Mesenchymal stem cell (in vitro differentiated cells and primary cell): ENCODE results near the gene OCIAD2.

Source experiments
- DNase-seq: peaks from one replicate; pipeline ENCODE4 v3.0.0-alpha.2; 2013
- H2AFZ ChIP-seq: one replicate; pipeline ENCODE4 v1.6.1; 2013; ENCODE audit warnings: low read depth, mild to moderate bottlenecking, control low read depth, inconsistent platforms, low read length, moderate library complexity
- H2AK5ac ChIP-seq: 2 replicates; pipeline ENCODE4 v1.6.1; 2013; ENCODE audit warnings: low read length, moderate library complexity, mild to moderate bottlenecking, inconsistent platforms; ENCODE audit not compliant: severe bottlenecking
- H2BK120ac ChIP-seq: one replicate; pipeline ENCODE4 v1.6.1; 2013; ENCODE audit warnings: low read depth, mild to moderate bottlenecking, inconsistent platforms, low read length, moderate library complexity
- H2BK12ac ChIP-seq, 2 experiments: one replicate each; pipeline ENCODE4 v1.6.1; 2013; ENCODE audit warnings: inconsistent platforms in 2 of 2, low read length in 2 of 2, mild to moderate bottlenecking in 2 of 2, moderate library complexity in 2 of 2, control low read depth in 1 of 2
- H2BK15ac ChIP-seq: one replicate; pipeline ENCODE4 v1.6.1; 2013; ENCODE audit warnings: mild to moderate bottlenecking, low read depth, inconsistent platforms; ENCODE audit not compliant: poor library complexity, severe bottlenecking
- H2BK5ac ChIP-seq: 2 replicates; pipeline ENCODE4 v1.6.1; 2013; ENCODE audit warnings: low read depth, mild to moderate bottlenecking, low read length, control low read depth, inconsistent platforms; ENCODE audit not compliant: poor library complexity, severe bottlenecking
- H3K14ac ChIP-seq, 2 experiments: one replicate each; pipeline ENCODE4 v1.6.1; 2013; ENCODE audit warnings: inconsistent platforms in 2 of 2, low read length in 2 of 2, control low read depth in 1 of 2, mild to moderate bottlenecking in 1 of 2, moderate library complexity in 1 of 2
- H3K18ac ChIP-seq, 2 experiments: one replicate each; pipeline ENCODE4 v1.6.1; 2013; ENCODE audit warnings: inconsistent platforms in 2 of 2, low read length in 2 of 2, control low read depth in 1 of 2, low read depth in 1 of 2, mild to moderate bottlenecking in 1 of 2
- H3K23ac ChIP-seq, 2 experiments: one replicate each; pipeline ENCODE4 v1.6.1; 2013; ENCODE audit warnings: inconsistent platforms in 2 of 2, low read length in 2 of 2, mild to moderate bottlenecking in 2 of 2, moderate library complexity in 2 of 2, control low read depth in 1 of 2
- H3K27ac ChIP-seq: 2 replicates; pipeline ENCODE4 v1.5.1; 2013; ENCODE audit warnings: mild to moderate bottlenecking, moderate library complexity, low read length, control low read depth, inconsistent platforms; ENCODE audit not compliant: poor library complexity, severe bottlenecking
- H3K27me3 ChIP-seq, 2 experiments: 2 replicates each; pipeline versions ENCODE4 v1.6.1 to v1.7.0; 2013; ENCODE audit warnings: low read length in 2 of 2, mild to moderate bottlenecking in 2 of 2, moderate library complexity in 2 of 2, control low read depth in 1 of 2, inconsistent platforms in 1 of 2; ENCODE audit not compliant: control insufficient read depth in 1 of 2, insufficient read depth in 1 of 2
- H3K36me3 ChIP-seq, 2 experiments: 2 replicates each; pipeline versions ENCODE4 v1.6.1 to v1.7.0; 2013; ENCODE audit warnings: low read length in 2 of 2, control low read depth in 1 of 2, inconsistent platforms in 1 of 2, low read depth in 1 of 2, mild to moderate bottlenecking in 1 of 2; ENCODE audit not compliant: insufficient read depth in 2 of 2, control insufficient read depth in 1 of 2
- H3K4ac ChIP-seq, 2 experiments: one replicate each; pipeline ENCODE4 v1.6.1; 2013; ENCODE audit warnings: inconsistent platforms in 2 of 2, low read length in 2 of 2, mild to moderate bottlenecking in 2 of 2, moderate library complexity in 2 of 2, control low read depth in 1 of 2, low read depth in 1 of 2
- H3K4me1 ChIP-seq: 2 replicates; pipeline ENCODE4 v1.6.1; 2013; ENCODE audit warnings: low read depth, low read length, control low read depth; ENCODE audit not compliant: control insufficient read depth, insufficient read depth
- H3K4me2 ChIP-seq: 2 replicates; pipeline ENCODE4 v1.6.1; 2013; ENCODE audit warnings: low read length, mild to moderate bottlenecking, inconsistent platforms; ENCODE audit not compliant: poor library complexity, severe bottlenecking
- H3K4me3 ChIP-seq, 2 experiments: 2 replicates each; pipeline versions ENCODE4 v1.5.1 to v1.7.0; 2013; ENCODE audit warnings: low read length in 2 of 2, mild to moderate bottlenecking in 2 of 2, control low read depth in 1 of 2, low read depth in 1 of 2; ENCODE audit not compliant: insufficient read depth in 1 of 2
- H3K79me1 ChIP-seq: replicated peaks from 2 replicates; pipeline ENCODE4 v1.6.1; 2013; ENCODE audit warnings: mild to moderate bottlenecking, control low read depth, low read length, inconsistent platforms; ENCODE audit not compliant: poor library complexity, severe bottlenecking
- H3K9ac ChIP-seq: 2 replicates; pipeline ENCODE4 v1.7.0; 2013; ENCODE audit warnings: mild to moderate bottlenecking, low read length, moderate library complexity
- H3K9me3 ChIP-seq: 2 replicates; pipeline ENCODE4 v1.7.0; 2013; ENCODE audit warnings: mild to moderate bottlenecking, low read length; ENCODE audit not compliant: control insufficient read depth
- H4K8ac ChIP-seq: one replicate; pipeline ENCODE4 v1.6.1; 2013; ENCODE audit warnings: inconsistent platforms, mild to moderate bottlenecking, low read length, moderate library complexity
- H4K91ac ChIP-seq: one replicate; pipeline ENCODE4 v1.6.1; 2013; ENCODE audit warnings: mild to moderate bottlenecking, low read length, inconsistent platforms
- WGBS: methylation state at CpG from one replicate; pipeline ENCODE4 v1.1.7; 2013; ENCODE audit warnings: mixed read lengths; 5-methylcytosine and 5-hydroxymethylcytosine counted together

The OCIAD2 gene

GRCh38 chr4:48947731-48948130 lies 41.2 kb upstream of the OCIAD2 start:
- 86% methylated on average over 1 of the region's 1 CpG for WGBS
- Histone ChIP-seq H3K4ac (no peak overlapping the region), H3K9ac (no peak overlapping the region), H3K23ac (no peak overlapping the region), H2AFZ (no peak overlapping the region), H4K8ac (no peak overlapping the region), H3K27ac (no peak overlapping the region), H4K91ac (no peak overlapping the region), H3K18ac (no peak overlapping the region), H2BK120ac (no peak overlapping the region), H2BK12ac (no peak overlapping the region), H2BK5ac (no peak overlapping the region), H3K79me1 (no peaks in the 10 kb centered on the region), H3K4me1 (no peaks in the 10 kb centered on the region), H3K36me3 (no peaks in the 10 kb centered on the region), H3K14ac (no peak overlapping the region), H3K27me3 (no peaks in the 10 kb centered on the region), H2AK5ac (no peak overlapping the region), H3K9me3 (peaks cover 7% of the 10 kb centered on the region), H3K4me2 (no peak overlapping the region), H2BK15ac (no peak overlapping the region), H3K4me3 (no peak overlapping the region)
- DNase-seq, result no peak

- no peak for DNase-seq
- peaks cover 0 to 7% of the 10 kb centered on the region in 2 experiments for H3K27me3 ChIP-seq
- H3K4me1 ChIP-seq, result no peaks in the 10 kb centered on the region
- no peak overlapping the region for H3K23ac ChIP-seq
- no peak overlapping the region for H2BK5ac ChIP-seq
- no CpG with 5 or more reads among the region's 2 CpGs for WGBS
- no peak overlapping the region for H3K18ac ChIP-seq
- no peak overlapping the region for H3K27ac ChIP-seq
- no peak overlapping the region for H3K4me2 ChIP-seq
- H2BK15ac ChIP-seq, result no peak overlapping the region
- H2AK5ac ChIP-seq, result no peak overlapping the region
- no peaks in the 10 kb centered on the region for H3K36me3 ChIP-seq
- H3K79me1 ChIP-seq, result no peaks in the 10 kb centered on the region
- no peak overlapping the region for H4K91ac ChIP-seq
- no peak overlapping the region for H2AFZ ChIP-seq
- no peak overlapping the region for H3K14ac ChIP-seq
- H2BK12ac ChIP-seq, result no peak overlapping the region
- no peaks in the 10 kb centered on the region for H3K9me3 ChIP-seq
- no peak overlapping the region for H4K8ac ChIP-seq
- no peak overlapping the region for H3K4me3 ChIP-seq
- H3K4ac ChIP-seq, result no peak overlapping the region
- no peak overlapping the region for H3K9ac ChIP-seq
- H2BK120ac ChIP-seq, result no peak overlapping the region
These were observed 39.4 kb upstream of the OCIAD2 start for GRCh38 chr4:48945981-48946380.

GRCh38 chr4:48944756-48945241 lies 38.2 kb upstream of the OCIAD2 start:
- no peak overlapping the region for H3K27ac ChIP-seq
- no peak overlapping the region for H2BK5ac ChIP-seq
- H3K9me3 ChIP-seq, result no peaks in the 10 kb centered on the region
- H2AK5ac ChIP-seq, result no peak overlapping the region
- H4K8ac ChIP-seq, result no peak overlapping the region
- no peak overlapping the region for H2BK15ac ChIP-seq
- H2BK120ac ChIP-seq, result no peak overlapping the region
- no peak for DNase-seq
- H3K4me3 ChIP-seq, result no peak overlapping the region
- H2BK12ac ChIP-seq, result no peak overlapping the region
- 68% methylated on average over 6 of the region's 6 CpGs for WGBS
- peaks cover 0 to 7% of the 10 kb centered on the region in 2 experiments for H3K27me3 ChIP-seq
- H3K4me2 ChIP-seq, result no peak overlapping the region
- no peak overlapping the region for H2AFZ ChIP-seq
- H3K18ac ChIP-seq, result no peak overlapping the region
- no peaks in the 10 kb centered on the region for H3K79me1 ChIP-seq
- no peak overlapping the region for H4K91ac ChIP-seq
- no peak overlapping the region for H3K4ac ChIP-seq
- H3K23ac ChIP-seq, result no peak overlapping the region
- no peaks in the 10 kb centered on the region for H3K4me1 ChIP-seq
- no peak overlapping the region for H3K14ac ChIP-seq
- H3K36me3 ChIP-seq, result no peaks in the 10 kb centered on the region
- no peak overlapping the region for H3K9ac ChIP-seq

GRCh38 chr4:48944252-48944651 lies 37.7 kb upstream of the OCIAD2 start:
- Histone ChIP-seq H3K79me1 (no peaks in the 10 kb centered on the region), H2BK12ac (no peak overlapping the region), H3K36me3 (no peaks in the 10 kb centered on the region), H3K18ac (peak overlapping the region in 1 of 2 experiments; percentile 11), H4K8ac (peak overlapping the region; percentile 71), H3K27ac (no peak overlapping the region), H2AK5ac (peak overlapping the region; percentile 87), H3K9ac (no peak overlapping the region), H3K27me3 (peaks cover 0 to 7% of the 10 kb centered on the region in 2 experiments), H3K4me3 (no peak overlapping the region), H3K4me2 (no peak overlapping the region), H4K91ac (no peak overlapping the region), H3K9me3 (no peaks in the 10 kb centered on the region), H3K14ac (no peak overlapping the region), H3K4ac (no peak overlapping the region), H2BK120ac (no peak overlapping the region), H2BK5ac (no peak overlapping the region), H3K4me1 (peaks cover 1% of the 10 kb centered on the region), H3K23ac (no peak overlapping the region), H2AFZ (no peak overlapping the region), H2BK15ac (no peak overlapping the region)
- no peak for DNase-seq
- 92% methylated on average over 7 of the region's 8 CpGs for WGBS
